ENCODE measurements around the gene NUP37. TPM values are rescaled to one million over a fixed set of nuclear protein-coding genes. Genes with fewer than 3 reads are reported as not detected.
"Not testable (repeated sequence)": the region's sequence is repeated elsewhere in the genome, so short reads cannot be mapped to it uniquely, and the experiment has no call there.

NUP37 gene
- total and polyA plus RNA-seq, 2 of the 13 experiments (the other 11 are each of a cell fraction or from before 2014, with no cell fraction given): 50.6 to 80.1 TPM

DNA sequence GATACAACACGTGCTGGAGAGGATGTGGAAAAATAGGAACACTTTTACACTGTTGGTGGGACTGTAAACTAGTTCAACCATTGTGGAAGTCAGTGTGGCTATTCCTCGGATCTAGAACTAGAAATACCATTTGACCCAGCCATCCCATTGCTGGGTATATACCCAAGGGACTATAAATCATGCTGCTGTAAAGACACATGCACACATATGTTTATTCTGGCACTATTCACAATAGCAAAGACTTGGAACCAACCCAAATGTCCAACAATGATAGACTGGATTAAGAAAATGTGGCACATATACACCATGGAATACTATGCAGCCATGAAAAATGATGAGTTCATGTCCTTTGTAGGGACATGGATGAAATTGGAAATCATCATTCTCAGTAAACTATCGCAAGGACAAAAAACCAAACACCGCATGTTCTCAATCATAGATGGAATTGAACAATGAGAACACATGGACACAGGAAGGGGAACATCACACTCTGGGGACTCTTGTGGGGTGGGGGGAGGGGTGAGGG, 27.2 kb upstream of the NUP37 start:
- DNase-seq (ENCODE audit: low spot score); H3K4me1 ChIP-seq (ENCODE audit: insufficient read depth, low read length); H4K20me1 ChIP-seq (ENCODE audit: insufficient read depth, low read length); H3K4me3 ChIP-seq (replicated peaks in 1 of 3; ENCODE audit: insufficient read depth in 1 of 3, low read depth in 2 of 3, low read length in 3 of 3); H3K9ac ChIP-seq (ENCODE audit: insufficient read depth, low read depth, low read length); POLR2A ChIA-PET; H3K36me3 ChIP-seq (replicated peaks in 1 of 2; ENCODE audit: control insufficient read depth in 1 of 2, insufficient read depth in 2 of 2, low read length in 2 of 2); H3K27ac ChIP-seq (ENCODE audit: extremely low read length, insufficient read depth, low read length); intact Hi-C loops (cut with micrococcal nuclease; ENCODE audit: unreplicated experiment); ATAC-seq; H3K4me2 ChIP-seq (ENCODE audit: low read depth, low read length); CTCF ChIA-PET (ENCODE audit: low intra/inter-chr PET ratio, low total read pairs); H2AFZ ChIP-seq (ENCODE audit: low read length); in situ Hi-C loops (cut with HindIII; ENCODE audit: extremely low pct_ligation_motif_present, low pct_unique_long_range_greater_than_20kb); FAIRE-seq; H3K27me3 ChIP-seq (ENCODE audit: control insufficient read depth in 1 of 2, insufficient read depth in 2 of 2, low read length in 2 of 2); H3K9me3 ChIP-seq (ENCODE audit: low read length); H3K79me2 ChIP-seq (ENCODE audit: insufficient read depth, low read length); BruUV-seq (replicated peaks): not testable (repeated sequence)
- 96% methylated on average over 4 of the region's 4 CpGs for WGBS (ENCODE audit: low lambda C conversion rate)

DNA sequence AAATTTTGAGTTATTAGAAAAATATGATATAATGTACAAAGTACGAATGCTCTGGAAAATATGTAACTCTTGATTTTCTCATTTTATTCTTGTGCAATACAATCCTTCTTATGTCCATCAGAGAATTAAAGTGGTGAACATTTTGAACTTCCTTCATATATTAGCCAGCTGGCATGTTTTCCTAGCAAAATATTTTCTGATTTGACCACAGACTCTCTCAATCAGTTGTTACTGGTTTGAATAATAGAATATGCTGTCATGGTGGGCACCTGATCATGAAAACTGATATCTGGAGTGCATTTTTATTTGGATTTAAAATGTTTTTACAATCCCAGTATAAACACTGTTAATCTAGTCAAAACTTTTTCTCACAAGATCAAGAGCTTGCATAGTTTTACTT, 24.3 kb upstream of the NUP37 start:
- ChIA-PET CTCF (ENCODE audit: low intra/inter-chr PET ratio, low total read pairs) (no interaction called here), POLR2A (no interaction called here)
- H3K27ac ChIP-seq (ENCODE audit: extremely low read length, insufficient read depth, low read length): no peak overlapping the region
- H3K4me3 ChIP-seq (replicated peaks in 1 of 3; ENCODE audit: insufficient read depth in 1 of 3, low read depth in 2 of 3, low read length in 3 of 3): no peak overlapping the region
- no peaks in the 10 kb centered on the region for H3K9me3 ChIP-seq (ENCODE audit: low read length)
- H4K20me1 ChIP-seq (ENCODE audit: insufficient read depth, low read length): no peaks in the 10 kb centered on the region
- in situ Hi-C loops (cut with HindIII; ENCODE audit: extremely low pct_ligation_motif_present, low pct_unique_long_range_greater_than_20kb) (no loop called here), intact Hi-C loops (cut with micrococcal nuclease; ENCODE audit: unreplicated experiment) (no loop called here)
- H3K4me1 ChIP-seq (ENCODE audit: insufficient read depth, low read length): no peaks in the 10 kb centered on the region
- no peak for FAIRE-seq
- H3K9ac ChIP-seq (ENCODE audit: insufficient read depth, low read depth, low read length): no peak overlapping the region
- TF ChIP-seq, protein P1, sequence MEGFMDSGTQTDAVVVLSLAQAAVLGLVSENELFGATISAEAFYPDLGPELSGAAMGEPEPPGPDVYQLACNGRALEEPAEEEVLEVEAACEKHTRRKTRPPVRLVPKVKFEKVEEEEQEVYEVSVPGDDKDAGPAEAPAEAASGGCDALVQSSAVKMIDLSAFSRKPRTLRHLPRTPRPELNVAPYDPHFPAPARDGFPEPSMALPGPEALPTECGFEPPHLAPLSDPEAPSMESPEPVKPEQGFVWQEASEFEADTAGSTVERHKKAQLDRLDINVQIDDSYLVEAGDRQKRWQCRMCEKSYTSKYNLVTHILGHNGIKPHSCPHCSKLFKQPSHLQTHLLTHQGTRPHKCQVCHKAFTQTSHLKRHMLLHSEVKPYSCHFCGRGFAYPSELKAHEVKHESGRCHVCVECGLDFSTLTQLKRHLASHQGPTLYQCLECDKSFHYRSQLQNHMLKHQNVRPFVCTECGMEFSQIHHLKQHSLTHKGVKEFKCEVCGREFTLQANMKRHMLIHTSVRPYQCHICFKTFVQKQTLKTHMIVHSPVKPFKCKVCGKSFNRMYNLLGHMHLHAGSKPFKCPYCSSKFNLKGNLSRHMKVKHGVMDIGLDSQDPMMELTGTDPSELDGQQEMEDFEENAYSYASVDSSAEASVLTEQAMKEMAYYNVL (CRISPR knock-in tag; IDR thresholded peaks at IDR 0.05; ENCODE audit: borderline replicate concordance): no peak
- TF ChIP-seq, protein P2, sequence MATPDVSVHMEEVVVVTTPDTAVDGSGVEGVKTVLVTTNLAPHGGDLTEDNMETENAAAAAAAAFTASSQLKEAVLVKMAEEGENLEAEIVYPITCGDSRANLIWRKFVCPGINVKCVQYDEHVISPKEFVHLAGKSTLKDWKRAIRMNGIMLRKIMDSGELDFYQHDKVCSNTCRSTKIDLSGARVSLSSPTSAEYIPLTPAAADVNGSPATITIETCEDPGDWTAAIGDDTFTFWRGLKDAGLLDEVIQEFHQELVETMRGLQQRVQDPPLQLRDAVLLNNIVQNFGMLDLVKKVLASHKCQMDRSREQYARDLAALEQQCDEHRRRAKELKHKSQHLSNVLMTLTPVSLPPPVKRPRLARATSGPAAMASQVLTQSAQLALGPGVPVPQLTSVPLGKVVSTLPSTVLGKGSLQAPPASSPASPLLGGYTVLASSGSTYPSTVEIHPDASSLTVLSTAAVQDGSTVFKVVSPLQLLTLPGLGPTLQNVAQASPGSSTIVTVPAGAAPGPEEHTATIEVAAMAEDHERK (CRISPR knock-in tag; IDR thresholded peaks at IDR 0.05; ENCODE audit: low read depth): no peak
- TF ChIP-seq, protein P3, sequence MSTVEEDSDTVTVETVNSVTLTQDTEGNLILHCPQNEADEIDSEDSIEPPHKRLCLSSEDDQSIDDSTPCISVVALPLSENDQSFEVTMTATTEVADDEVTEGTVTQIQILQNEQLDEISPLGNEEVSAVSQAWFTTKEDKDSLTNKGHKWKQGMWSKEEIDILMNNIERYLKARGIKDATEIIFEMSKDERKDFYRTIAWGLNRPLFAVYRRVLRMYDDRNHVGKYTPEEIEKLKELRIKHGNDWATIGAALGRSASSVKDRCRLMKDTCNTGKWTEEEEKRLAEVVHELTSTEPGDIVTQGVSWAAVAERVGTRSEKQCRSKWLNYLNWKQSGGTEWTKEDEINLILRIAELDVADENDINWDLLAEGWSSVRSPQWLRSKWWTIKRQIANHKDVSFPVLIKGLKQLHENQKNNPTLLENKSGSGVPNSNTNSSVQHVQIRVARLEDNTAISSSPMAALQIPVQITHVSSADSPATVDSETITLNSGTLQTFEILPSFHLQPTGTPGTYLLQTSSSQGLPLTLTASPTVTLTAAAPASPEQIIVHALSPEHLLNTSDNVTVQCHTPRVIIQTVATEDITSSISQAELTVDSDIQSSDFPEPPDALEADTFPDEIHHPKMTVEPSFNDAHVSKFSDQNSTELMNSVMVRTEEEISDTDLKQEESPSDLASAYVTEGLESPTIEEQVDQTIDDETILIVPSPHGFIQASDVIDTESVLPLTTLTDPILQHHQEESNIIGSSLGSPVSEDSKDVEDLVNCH (CRISPR knock-in tag; IDR thresholded peaks at IDR 0.05): no peak
- no peak for TF ChIP-seq ELF1 (CRISPR knock-in tag; IDR thresholded peaks at IDR 0.05)
- TF ChIP-seq MAF1 (CRISPR knock-in tag; IDR thresholded peaks at IDR 0.05; ENCODE audit: borderline replicate concordance): no peak
- no peak for TF ChIP-seq ZKSCAN1 (IDR thresholded peaks at IDR 0.05; ENCODE audit: low read length)
- TF ChIP-seq ZNF264 (CRISPR knock-in tag; IDR thresholded peaks at IDR 0.05): no peak
- TF ChIP-seq, protein P4, sequence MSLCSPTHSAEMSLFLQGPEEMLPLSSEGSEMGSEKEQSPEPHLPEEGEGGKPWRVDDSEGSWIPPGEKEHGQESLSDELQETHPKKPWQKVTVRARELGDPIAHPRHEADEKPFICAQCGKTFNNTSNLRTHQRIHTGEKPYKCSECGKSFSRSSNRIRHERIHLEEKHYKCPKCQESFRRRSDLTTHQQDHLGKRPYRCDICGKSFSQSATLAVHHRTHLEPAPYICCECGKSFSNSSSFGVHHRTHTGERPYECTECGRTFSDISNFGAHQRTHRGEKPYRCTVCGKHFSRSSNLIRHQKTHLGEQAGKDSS (CRISPR knock-in tag; IDR thresholded peaks at IDR 0.05; ENCODE audit: borderline replicate concordance, low read depth): no peak
- TF ChIP-seq, protein P5, sequence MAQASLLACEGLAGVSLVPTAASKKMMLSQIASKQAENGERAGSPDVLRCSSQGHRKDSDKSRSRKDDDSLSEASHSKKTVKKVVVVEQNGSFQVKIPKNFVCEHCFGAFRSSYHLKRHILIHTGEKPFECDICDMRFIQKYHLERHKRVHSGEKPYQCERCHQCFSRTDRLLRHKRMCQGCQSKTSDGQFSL (CRISPR knock-in tag; IDR thresholded peaks at IDR 0.05): no peak
- no peak for TF ChIP-seq NFE2L2 (IDR thresholded peaks at IDR 0.05; ENCODE audit: low read length)
- BruUV-seq (replicated peaks): no TSS peak
- WGBS (ENCODE audit: low lambda C conversion rate): 94% methylated on average over 1 of the region's 1 CpG
- no peak overlapping the region for H3K4me2 ChIP-seq (ENCODE audit: low read depth, low read length)
- no peak overlapping the region for H2AFZ ChIP-seq (ENCODE audit: low read length)
- H3K79me2 ChIP-seq (ENCODE audit: insufficient read depth, low read length): no peaks in the 10 kb centered on the region
- DNase-seq (ENCODE audit: low spot score): no peak
- no peak for ATAC-seq
- no peaks in the 10 kb centered on the region for H3K27me3 ChIP-seq (ENCODE audit: control insufficient read depth in 1 of 2, insufficient read depth in 2 of 2, low read length in 2 of 2)
- no peaks in the 10 kb centered on the region for H3K36me3 ChIP-seq (replicated peaks in 1 of 2; ENCODE audit: control insufficient read depth in 1 of 2, insufficient read depth in 2 of 2, low read length in 2 of 2)
